Measurements from ENCODE around the gene DTD1.

- TF ChIP-seq, protein P1, sequence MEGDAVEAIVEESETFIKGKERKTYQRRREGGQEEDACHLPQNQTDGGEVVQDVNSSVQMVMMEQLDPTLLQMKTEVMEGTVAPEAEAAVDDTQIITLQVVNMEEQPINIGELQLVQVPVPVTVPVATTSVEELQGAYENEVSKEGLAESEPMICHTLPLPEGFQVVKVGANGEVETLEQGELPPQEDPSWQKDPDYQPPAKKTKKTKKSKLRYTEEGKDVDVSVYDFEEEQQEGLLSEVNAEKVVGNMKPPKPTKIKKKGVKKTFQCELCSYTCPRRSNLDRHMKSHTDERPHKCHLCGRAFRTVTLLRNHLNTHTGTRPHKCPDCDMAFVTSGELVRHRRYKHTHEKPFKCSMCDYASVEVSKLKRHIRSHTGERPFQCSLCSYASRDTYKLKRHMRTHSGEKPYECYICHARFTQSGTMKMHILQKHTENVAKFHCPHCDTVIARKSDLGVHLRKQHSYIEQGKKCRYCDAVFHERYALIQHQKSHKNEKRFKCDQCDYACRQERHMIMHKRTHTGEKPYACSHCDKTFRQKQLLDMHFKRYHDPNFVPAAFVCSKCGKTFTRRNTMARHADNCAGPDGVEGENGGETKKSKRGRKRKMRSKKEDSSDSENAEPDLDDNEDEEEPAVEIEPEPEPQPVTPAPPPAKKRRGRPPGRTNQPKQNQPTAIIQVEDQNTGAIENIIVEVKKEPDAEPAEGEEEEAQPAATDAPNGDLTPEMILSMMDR (IDR thresholded peaks at IDR 0.05) = no peak
- no peak for TF ChIP-seq CHD2 (IDR thresholded peaks at IDR 0.05; ENCODE audit: low read length, partially characterized antibody)
- no peak for TF ChIP-seq POLR2AphosphoS5 (IDR thresholded peaks at IDR 0.05; ENCODE audit: low read depth, low read length)
- TF ChIP-seq RFX5 (IDR thresholded peaks at IDR 0.05; ENCODE audit: low read length) = no peak
- TF ChIP-seq RAD21 (IDR thresholded peaks at IDR 0.05; ENCODE audit: low read length) = no peak
- TF ChIP-seq RXRA (IDR thresholded peaks at IDR 0.05; ENCODE audit: borderline replicate concordance, low read depth) = no peak
- no peak for TF ChIP-seq RCOR1 (IDR thresholded peaks at IDR 0.05; ENCODE audit: low read length)
- TF ChIP-seq YY1 (IDR thresholded peaks at IDR 0.05; ENCODE audit: low read depth) = no peak
Observed at GRCh38 chr20:18781509-18781908, 193.7 kb downstream of the DTD1 start.
